ENCODE data around the gene TAS2R5.
"Not testable (repeated sequence)": the region's sequence is repeated elsewhere in the genome, so short reads cannot be mapped to it uniquely, and the experiment has no call there.

Gene TAS2R5

GRCh38 chr7:141789917-141790316 lies at the start of gene TAS2R5:
TSS of gene TAS2R5 (plus strand) at chr7:141790217. CDS start at chr7:141790362, 145 bp downstream.
- no peak for DNase-seq (ENCODE audit: low spot score in 2 of 2)
- no peak for ATAC-seq
- Mint-ChIP-seq H3K4me1 (no peaks in the 10 kb centered on the region), H3K9me3 (no peaks in the 10 kb centered on the region), H3K27ac (no peak within 1 kb of the TSS), H3K4me3 (no peak within 1 kb of the TSS), H3K36me3 (peaks cover 14% of the 10 kb centered on the region)

GRCh38 chr7:141742229-141742628 lies 47.8 kb upstream of the TAS2R5 start:
- Mint-ChIP-seq H3K27ac (peak overlapping the region; percentile 79), H3K4me1 (peaks cover 46% of the 10 kb centered on the region), H3K4me3 (no peak overlapping the region), H3K9me3 (no peaks in the 10 kb centered on the region), H3K36me3 (peaks cover 94% of the 10 kb centered on the region)
- DNase-seq (ENCODE audit: low spot score in 2 of 2) (no peak), ATAC-seq (no peak)

GRCh38 chr7:141744131-141744530 lies 45.9 kb upstream of the TAS2R5 start:
- H3K36me3 Mint-ChIP-seq = peaks cover 99% of the 10 kb centered on the region
- ATAC-seq (no peak), DNase-seq (ENCODE audit: low spot score in 2 of 2) (no peak)
- no peak overlapping the region for H3K4me3 Mint-ChIP-seq
- H3K9me3 Mint-ChIP-seq = no peaks in the 10 kb centered on the region
- no peak overlapping the region for H3K27ac Mint-ChIP-seq
- H3K4me1 Mint-ChIP-seq = peaks cover 33% of the 10 kb centered on the region

GRCh38 chr7:141748396-141748795 lies 41.6 kb upstream of the TAS2R5 start:
- Mint-ChIP-seq H3K27ac (no peak overlapping the region), H3K4me3 (no peak overlapping the region), H3K9me3 (peaks cover 7% of the 10 kb centered on the region), H3K4me1 (peaks cover 7% of the 10 kb centered on the region), H3K36me3 (peaks cover 100% of the 10 kb centered on the region)
- ATAC-seq = no peak
- DNase-seq (ENCODE audit: low spot score in 2 of 2) = no peak

- peaks cover 92% of the 10 kb centered on the region for H3K36me3 Mint-ChIP-seq
- DNase-seq (ENCODE audit: low spot score in 2 of 2); ATAC-seq; H3K4me1 Mint-ChIP-seq; H3K27ac Mint-ChIP-seq; H3K4me3 Mint-ChIP-seq; H3K9me3 Mint-ChIP-seq: not testable (repeated sequence)
Observed at GRCh38 chr7:141751904-141752303, 38.1 kb upstream of the TAS2R5 start.

GRCh38 chr7:141752634-141753033 lies 37.4 kb upstream of the TAS2R5 start:
- ATAC-seq (no peak), DNase-seq (ENCODE audit: low spot score in 2 of 2) (no peak)
- Mint-ChIP-seq H3K4me1 (peaks cover 6% of the 10 kb centered on the region), H3K36me3 (peaks cover 91% of the 10 kb centered on the region), H3K4me3 (no peak overlapping the region), H3K9me3 (peaks cover 7% of the 10 kb centered on the region), H3K27ac (no peak overlapping the region)

GRCh38 chr7:141754939-141755338 lies 35.1 kb upstream of the TAS2R5 start:
- DNase-seq (ENCODE audit: low spot score in 2 of 2) (no peak), ATAC-seq (no peak)
- Mint-ChIP-seq H3K9me3 (peaks cover 7% of the 10 kb centered on the region), H3K36me3 (peaks cover 91% of the 10 kb centered on the region), H3K27ac (no peak overlapping the region), H3K4me3 (no peak overlapping the region), H3K4me1 (peaks cover 6% of the 10 kb centered on the region)

- peaks cover 33% of the 10 kb centered on the region for H3K36me3 Mint-ChIP-seq
- no peak for ATAC-seq
Observed at GRCh38 chr7:141763797-141764196, 26.2 kb upstream of the TAS2R5 start, which contains the start of gene TAS2R3. TSS of gene TAS2R3 (plus strand) at chr7:141764097. CDS start at chr7:141764159, 62 bp downstream.

GRCh38 chr7:141770083-141770583 lies 19.9 kb upstream of the TAS2R5 start:
- not testable (repeated sequence) for H3K4me3 Mint-ChIP-seq; DNase-seq (ENCODE audit: low spot score in 2 of 2); H3K27ac Mint-ChIP-seq; H3K9me3 Mint-ChIP-seq; H3K36me3 Mint-ChIP-seq; ATAC-seq
- peaks cover 11% of the 10 kb centered on the region for H3K4me1 Mint-ChIP-seq

More at GRCh38 chr7:141763797-141764196, 26.2 kb upstream of the TAS2R5 start, which contains the start of gene TAS2R3:
- Mint-ChIP-seq H3K4me1 (no peaks in the 10 kb centered on the region), H3K27ac (peak within 1 kb of the TSS; percentile 30), H3K4me3 (no peak within 1 kb of the TSS), H3K9me3 (no peaks in the 10 kb centered on the region)
- no peak for DNase-seq (ENCODE audit: low spot score in 2 of 2)

- no peak within 1 kb of the TSS for H3K27ac Mint-ChIP-seq
- no peak within 1 kb of the TSS for H3K4me3 Mint-ChIP-seq
- peaks cover 27% of the 10 kb centered on the region for H3K36me3 Mint-ChIP-seq
Observed at GRCh38 chr7:141776374-141776773, 13.6 kb upstream of the TAS2R5 start, which contains the start of gene TAS2R4. TSS of gene TAS2R4 (plus strand) at chr7:141776674. CDS start at chr7:141778489, 1,815 bp downstream.

GRCh38 chr7:141785706-141786552 lies 4.1 kb upstream of the TAS2R5 start:
- ATAC-seq (peak; percentile 48), DNase-seq (ENCODE audit: low spot score in 2 of 2) (no peak)
- Mint-ChIP-seq H3K27ac (peak overlapping the region; percentile 41), H3K4me3 (no peak overlapping the region), H3K4me1 (no peaks in the 10 kb centered on the region), H3K9me3 (no peaks in the 10 kb centered on the region), H3K36me3 (peaks cover 14% of the 10 kb centered on the region)

More at GRCh38 chr7:141776374-141776773, 13.6 kb upstream of the TAS2R5 start, which contains the start of gene TAS2R4:
- DNase-seq (ENCODE audit: low spot score in 2 of 2) = no peak
- ATAC-seq = no peak
- H3K4me1 Mint-ChIP-seq = peaks cover 17% of the 10 kb centered on the region
- H3K9me3 Mint-ChIP-seq = no peaks in the 10 kb centered on the region

GRCh38 chr7:141788296-141788695 lies 1.7 kb upstream of the TAS2R5 start:
- Mint-ChIP-seq H3K27ac (peak overlapping the region; percentile 52), H3K9me3 (no peaks in the 10 kb centered on the region), H3K4me3 (no peak overlapping the region), H3K36me3 (peaks cover 14% of the 10 kb centered on the region), H3K4me1 (no peaks in the 10 kb centered on the region)
- DNase-seq (ENCODE audit: low spot score in 2 of 2) (no peak), ATAC-seq (no peak)

- H3K36me3 Mint-ChIP-seq = peaks cover 19% of the 10 kb centered on the region
Observed at GRCh38 chr7:141792526-141792925, 2.5 kb downstream of the TAS2R5 start.

GRCh38 chr7:141820067-141820466 lies 30.1 kb downstream of the TAS2R5 start:
- Mint-ChIP-seq H3K9me3 (peaks cover 40% of the 10 kb centered on the region), H3K36me3 (no peaks in the 10 kb centered on the region), H3K27ac (no peak overlapping the region), H3K4me1 (no peaks in the 10 kb centered on the region), H3K4me3 (no peak overlapping the region)
- ATAC-seq (no peak), DNase-seq (ENCODE audit: low spot score in 2 of 2) (no peak)

More at GRCh38 chr7:141792526-141792925, 2.5 kb downstream of the TAS2R5 start:
- Mint-ChIP-seq H3K4me3 (no peak overlapping the region), H3K4me1 (no peaks in the 10 kb centered on the region), H3K27ac (peak overlapping the region; percentile 27), H3K9me3 (no peaks in the 10 kb centered on the region)
- ATAC-seq (no peak), DNase-seq (ENCODE audit: low spot score in 2 of 2) (no peak)

- not testable (repeated sequence) for ATAC-seq; DNase-seq (ENCODE audit: low spot score in 2 of 2); H3K36me3 Mint-ChIP-seq; H3K27ac Mint-ChIP-seq; H3K4me1 Mint-ChIP-seq; H3K4me3 Mint-ChIP-seq
- peaks cover 38% of the 10 kb centered on the region for H3K9me3 Mint-ChIP-seq
Observed at GRCh38 chr7:141822432-141822831, 32.4 kb downstream of the TAS2R5 start.

GRCh38 chr7:141837683-141838082 lies 47.7 kb downstream of the TAS2R5 start:
- no peaks in the 10 kb centered on the region for H3K36me3 Mint-ChIP-seq
- DNase-seq (ENCODE audit: low spot score in 2 of 2) (no peak), ATAC-seq (no peak)
- H3K4me1 Mint-ChIP-seq = no peaks in the 10 kb centered on the region
- no peaks in the 10 kb centered on the region for H3K9me3 Mint-ChIP-seq
- H3K27ac Mint-ChIP-seq = no peak overlapping the region
- H3K4me3 Mint-ChIP-seq = no peak overlapping the region

All from stimulated activated effector memory CD8-positive, alpha-beta T cell treated with anti-CD3 and anti-CD28 coated beads, Interleukin-12 subunit alpha, Interleukin-12 subunit beta, amount 100 ng/mL, for 72 hours (primary cell).